GM12872 (cell line): ENCODE results near the gene PRDM2.
A peak's percentile ranks its signal among the peaks of the same experiment; 100 is the strongest.

Experiments
- TF ChIP-seq, protein P1 (sequence below): IDR thresholded peaks from 3 replicates; pipeline ENCODE4 v1.5.1; 2011; ENCODE audit warnings: low read depth, mild to moderate bottlenecking, low read length, moderate library complexity; ENCODE audit not compliant: insufficient read depth

PRDM2 gene

DNA sequence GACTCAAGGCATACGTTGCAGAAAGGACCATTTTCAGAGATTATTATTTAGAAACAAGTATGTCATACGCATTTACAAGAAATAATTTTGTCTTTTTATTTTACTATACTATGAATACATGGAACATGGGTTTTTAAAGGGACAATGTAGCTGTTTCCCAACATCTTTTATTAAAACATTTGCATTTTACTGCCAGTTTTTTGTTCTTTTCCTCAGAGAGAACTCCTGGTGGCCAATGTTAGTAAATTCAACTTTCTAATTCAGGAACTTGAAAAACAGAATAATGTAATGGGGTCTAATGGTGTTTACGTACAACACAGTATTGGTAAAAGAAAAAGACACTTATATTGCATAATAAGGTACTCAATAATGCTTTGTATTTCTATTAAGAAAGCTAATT is 14.9 kb downstream of the PRDM2 start:
- TF ChIP-seq, protein P1, sequence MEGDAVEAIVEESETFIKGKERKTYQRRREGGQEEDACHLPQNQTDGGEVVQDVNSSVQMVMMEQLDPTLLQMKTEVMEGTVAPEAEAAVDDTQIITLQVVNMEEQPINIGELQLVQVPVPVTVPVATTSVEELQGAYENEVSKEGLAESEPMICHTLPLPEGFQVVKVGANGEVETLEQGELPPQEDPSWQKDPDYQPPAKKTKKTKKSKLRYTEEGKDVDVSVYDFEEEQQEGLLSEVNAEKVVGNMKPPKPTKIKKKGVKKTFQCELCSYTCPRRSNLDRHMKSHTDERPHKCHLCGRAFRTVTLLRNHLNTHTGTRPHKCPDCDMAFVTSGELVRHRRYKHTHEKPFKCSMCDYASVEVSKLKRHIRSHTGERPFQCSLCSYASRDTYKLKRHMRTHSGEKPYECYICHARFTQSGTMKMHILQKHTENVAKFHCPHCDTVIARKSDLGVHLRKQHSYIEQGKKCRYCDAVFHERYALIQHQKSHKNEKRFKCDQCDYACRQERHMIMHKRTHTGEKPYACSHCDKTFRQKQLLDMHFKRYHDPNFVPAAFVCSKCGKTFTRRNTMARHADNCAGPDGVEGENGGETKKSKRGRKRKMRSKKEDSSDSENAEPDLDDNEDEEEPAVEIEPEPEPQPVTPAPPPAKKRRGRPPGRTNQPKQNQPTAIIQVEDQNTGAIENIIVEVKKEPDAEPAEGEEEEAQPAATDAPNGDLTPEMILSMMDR = no peak

DNA sequence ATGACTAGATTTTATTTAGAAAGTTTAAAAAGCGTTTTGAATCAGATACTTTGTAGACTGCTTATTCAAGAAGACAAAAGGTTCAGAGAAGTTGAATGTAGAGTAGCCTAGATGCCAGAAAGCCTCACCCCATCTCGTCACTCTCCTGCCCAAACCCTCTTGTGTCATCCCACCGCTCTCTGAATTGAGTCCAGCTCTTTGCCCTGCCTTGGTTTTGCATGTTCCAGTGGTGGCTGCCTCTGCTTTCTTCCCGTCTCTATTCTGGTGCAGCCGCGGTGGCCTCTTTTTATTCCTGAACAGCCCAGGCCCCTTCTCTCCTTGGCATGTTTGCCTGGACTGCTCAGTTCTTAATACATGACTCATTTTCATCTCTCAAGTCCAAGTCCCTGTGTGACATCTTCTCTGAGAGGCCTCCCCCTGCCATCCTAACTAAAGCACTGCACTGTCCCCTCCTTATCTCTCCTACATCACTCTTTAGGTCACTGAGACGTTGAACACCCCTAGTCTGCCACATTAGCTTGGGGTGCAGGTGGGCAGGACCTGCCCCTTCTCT is 22.9 kb downstream of the PRDM2 start:
- TF ChIP-seq, protein P1 = no peak

DNA sequence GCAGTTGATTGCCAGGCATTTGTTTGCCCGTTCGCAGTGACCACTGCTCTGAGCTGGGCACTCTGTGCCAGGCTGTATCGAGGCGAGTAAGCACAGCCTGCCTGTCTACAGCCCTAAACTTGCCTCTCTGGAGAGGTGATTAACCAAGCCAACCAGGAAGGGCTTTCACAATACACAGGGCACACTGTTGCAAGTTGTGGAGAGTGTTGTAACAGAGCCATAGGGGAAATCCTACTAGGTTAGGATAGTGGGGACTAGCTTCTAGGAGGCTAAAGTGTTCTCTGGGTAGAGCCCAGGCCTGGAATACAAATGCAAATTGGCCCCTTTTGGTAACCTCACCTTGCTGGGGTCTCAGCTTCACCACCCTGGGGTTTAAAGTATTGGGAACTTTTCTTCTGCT is 23.8 kb downstream of the PRDM2 start:
- TF ChIP-seq, protein P1 = no peak

DNA sequence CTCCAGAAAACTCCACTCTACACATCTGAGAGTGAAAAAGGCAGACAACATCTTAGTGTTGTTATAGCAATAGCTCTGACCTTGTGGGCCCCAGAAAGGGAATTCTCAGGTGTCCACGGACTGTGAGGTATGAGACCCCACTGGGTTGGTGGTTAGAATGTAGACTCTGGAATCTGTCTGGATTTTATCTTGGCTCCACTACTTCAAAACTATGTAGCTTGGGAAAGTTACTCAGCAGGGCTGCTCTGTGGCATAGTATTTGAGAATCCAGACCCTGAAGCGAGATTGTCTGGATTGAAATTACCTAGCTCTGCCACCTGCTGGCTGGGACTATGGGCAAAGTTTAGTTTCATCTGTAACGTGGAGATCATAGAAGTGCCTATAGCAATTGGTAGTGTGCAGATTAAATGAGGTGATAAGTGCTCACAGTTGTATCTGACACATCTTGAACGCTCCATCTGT is 25.8 kb downstream of the PRDM2 start:
- TF ChIP-seq, protein P1 = peak; percentile 69

DNA sequence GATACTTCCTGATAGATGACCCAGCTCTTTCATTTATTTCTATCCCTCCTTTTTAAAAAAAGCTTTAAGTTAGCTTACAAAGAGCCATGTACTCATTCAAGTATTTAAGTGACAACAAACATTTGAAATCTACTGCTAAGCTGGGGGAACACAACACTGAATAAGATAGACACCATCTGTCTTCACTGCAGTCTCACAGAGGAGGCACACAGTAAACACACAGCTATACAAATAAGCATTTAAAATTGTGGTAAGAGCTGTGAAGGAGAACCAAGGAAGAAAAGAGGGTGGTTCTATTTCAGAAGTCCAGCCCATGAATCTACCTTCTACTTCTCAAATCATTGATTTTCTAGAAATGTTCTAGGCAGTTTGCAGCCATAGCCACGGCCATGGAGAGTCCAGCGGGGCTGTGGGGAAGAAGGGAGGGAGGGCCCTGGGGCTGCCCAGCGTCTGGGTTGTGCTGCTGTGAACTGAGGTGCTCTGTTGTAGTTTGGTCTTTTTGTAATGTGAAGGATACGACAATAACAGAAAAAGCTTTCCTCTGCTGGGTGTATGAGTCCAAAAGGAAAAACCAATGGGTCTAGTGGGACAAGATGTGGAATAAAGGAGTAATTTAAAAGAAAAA is 28.2 kb downstream of the PRDM2 start:
- TF ChIP-seq, protein P1 = no peak

DNA sequence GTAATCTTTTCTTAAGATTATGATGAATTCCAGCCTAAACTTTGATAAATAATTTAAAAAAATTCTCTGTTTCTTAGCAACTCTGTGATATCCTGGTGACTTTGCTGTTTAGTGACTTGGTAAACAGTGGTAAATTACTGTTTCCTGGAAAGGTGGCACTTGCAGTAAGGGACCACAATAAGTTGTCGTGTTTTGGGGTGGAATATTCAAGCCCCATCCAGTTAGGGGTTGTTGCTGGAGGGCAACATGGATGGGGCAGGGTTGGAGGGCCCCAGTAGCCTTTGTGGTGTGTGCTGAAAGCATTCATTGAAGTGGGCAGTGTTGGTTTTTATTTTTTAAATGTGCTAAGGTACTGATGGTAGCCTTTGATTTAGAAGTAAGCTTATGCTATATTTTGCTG is 30.3 kb downstream of the PRDM2 start:
- TF ChIP-seq, protein P1 = no peak

DNA sequence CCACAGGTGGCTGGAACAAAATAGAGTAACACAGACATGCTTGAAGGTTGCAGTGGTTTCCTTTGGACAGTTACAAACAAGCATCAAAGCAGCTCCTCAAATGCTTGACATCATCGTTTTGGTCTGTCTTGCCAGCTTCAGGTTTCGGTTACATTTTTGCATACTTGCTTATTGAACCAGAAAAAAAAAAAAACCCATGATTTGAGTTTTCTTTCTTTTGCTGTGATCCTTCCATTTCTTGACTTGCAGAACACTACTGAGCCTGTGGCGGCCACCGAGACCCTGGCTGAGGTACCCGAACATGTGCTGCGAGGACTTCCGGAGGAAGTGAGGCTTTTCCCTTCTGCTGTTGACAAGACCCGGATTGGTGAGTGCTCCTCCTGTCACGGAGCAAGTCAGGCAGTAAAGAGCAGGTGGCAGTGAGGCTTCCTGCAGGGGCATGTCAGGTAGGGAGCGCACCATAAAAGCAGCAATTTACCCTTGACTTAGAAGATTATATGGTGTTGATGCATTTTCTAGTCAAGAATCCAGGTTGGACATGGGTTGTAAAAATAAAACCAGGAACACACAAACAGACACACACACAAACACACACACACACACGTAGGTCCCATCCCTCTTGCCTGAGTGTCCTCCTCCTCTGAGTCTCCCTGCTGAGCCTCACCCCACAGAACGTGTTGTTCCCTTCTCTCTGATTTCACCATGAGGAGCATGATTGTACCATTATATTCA is 30.9 kb downstream of the PRDM2 start:
- TF ChIP-seq, protein P1 = peak; percentile 30; the same call in 1 of the 3 replicates
